Body of pancreas (tissue), 4 donors: ENCODE measurements around the gene IL4R. TPM values are rescaled to one million over a fixed set of nuclear protein-coding genes. Genes with fewer than 3 reads are reported as not detected.
A peak's percentile ranks its signal among the peaks of the same experiment; 100 is the strongest.

Experiments used
- ATAC-seq: fragments of 150-250 bp; one replicate; pipeline ENCODE4 v1.9.1; 2016
- DNase-seq, 4 donors: peaks; one replicate each; pipeline ENCODE4 v3.0.0-alpha.2; 2019
- H3K27ac ChIP-seq, 4 donors: fragments of 200-600 bp; sonication (generic); 1 replicate in 3 of 4; 2 replicates in 1 of 4; pipeline versions ENCODE4 v1.5.1 to v1.6.1; 2016 to 2019; ENCODE audit warnings: mild to moderate bottlenecking in 1 of 4, mixed read lengths in 1 of 4, moderate library complexity in 1 of 4
- H3K27me3 ChIP-seq, 2 donors: fragments of 200-600 bp; sonication (generic); one replicate each; pipeline ENCODE4 v1.6.0; 2016; ENCODE audit warnings: mild to moderate bottlenecking in 1 of 2
- H3K36me3 ChIP-seq, 2 donors: fragments of 200-600 bp; sonication (generic); replicated peaks in 1 of 2; 2 replicates each; pipeline ENCODE4 v1.5.1; 2016; ENCODE audit warnings: low read depth in 2 of 2; ENCODE audit not compliant: insufficient read depth in 1 of 2
- H3K4me1 ChIP-seq: fragments of 200-600 bp; sonication (generic); one replicate; pipeline ENCODE4 v1.6.0; 2016
- H3K4me3 ChIP-seq, 2 donors: fragments of 200-600 bp; sonication (generic); 1 replicate in 1 of 2; 2 replicates in 1 of 2; pipeline ENCODE4 v1.5.1; 2016 to 2019
- H3K9me3 ChIP-seq, 3 donors: fragments of 200-600 bp; sonication (generic); 1 replicate in 2 of 3; 2 replicates in 1 of 3; pipeline ENCODE4 v1.5.1; 2016
- POLR2A ChIP-seq, 3 donors: fragments of 450-650 bp; IDR thresholded peaks; one replicate each; pipeline ENCODE4 v1.6.1; 2016; ENCODE audit warnings: antibody characterized with exemption in 3 of 3, mild to moderate bottlenecking in 2 of 3
- WGBS, 2 donors: methylation state at CpG; one replicate each; pipeline ENCODE4 v1.1.5; 2017; 5-methylcytosine and 5-hydroxymethylcytosine counted together
- intact Hi-C: fragments of 100-400 bp; cut with DNase I; formaldehyde crosslinking; loops from one replicate; pipeline ENCODE4 v1.15.1; 2023
- total RNA-seq, 2 donors: library from RNA; depleted of rRNA; stranded (reverse); fragments of >200 nt; gene quantifications; one replicate each; pipeline ENCODE4 v1.1.0, GENCODE V29; 2016
- TF ChIP-seq, protein P1 (sequence below), 7 experiments: fragments of 450-650 bp in 4 of 7; fragments of 200-600 bp in 3 of 7; sonication (generic) in 3 of 7; IDR thresholded peaks; one replicate each; pipeline ENCODE4 v1.5.1; 2016 to 2019; ENCODE audit warnings: antibody characterized with exemption in 7 of 7

IL4R gene
- total RNA-seq, 2 donors from 2014 or later = 29.7 to 236 TPM

DNA sequence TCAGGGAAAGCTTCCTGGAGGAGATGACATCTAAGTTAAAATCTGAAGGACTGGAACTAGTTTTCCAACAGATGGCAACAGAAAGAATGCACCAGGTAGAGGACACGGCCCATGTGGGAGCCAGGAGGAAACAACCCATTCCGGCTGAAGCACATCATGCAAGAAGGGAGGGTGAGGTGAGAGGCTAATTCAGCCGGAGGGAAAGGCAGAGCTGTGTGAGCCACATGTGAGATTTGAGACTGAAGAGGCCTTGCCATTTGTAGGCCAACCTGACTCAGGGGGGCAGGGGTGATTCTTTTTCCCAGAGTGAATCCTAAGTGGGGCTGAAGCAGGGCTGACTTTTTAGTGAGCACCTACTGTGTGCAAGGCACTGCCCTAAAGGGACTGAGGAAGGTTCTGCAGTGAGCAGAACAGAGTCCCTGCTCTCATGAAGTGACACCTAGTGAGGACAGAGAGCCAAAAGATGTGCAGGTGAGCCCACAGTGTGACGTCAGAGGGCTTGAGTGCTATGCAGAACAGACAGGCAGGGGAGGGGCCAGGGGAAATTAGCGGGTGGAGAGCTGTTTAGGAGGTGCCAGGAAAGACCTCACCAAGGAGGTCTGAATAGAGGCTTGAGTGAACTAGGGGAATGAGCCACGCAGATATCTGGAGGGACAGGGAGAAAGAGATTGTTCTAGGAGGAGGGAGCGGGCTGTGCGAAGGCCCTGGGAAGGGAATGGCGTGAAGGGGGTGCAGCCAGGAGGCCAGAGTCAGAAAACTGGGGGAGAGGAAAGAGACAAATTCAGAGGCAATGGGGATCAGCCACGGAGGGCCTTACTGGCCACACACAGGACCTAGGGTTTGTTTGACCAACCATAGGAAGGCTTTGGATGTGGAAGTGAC, 68.4 kb downstream of the IL4R start:
- DNase-seq = no peak
- no peak overlapping the region for H3K4me3 ChIP-seq
- WGBS, 2 donors = 67 to 71% methylated on average over 10 of the region's 10 CpGs
- intact Hi-C loops = no loop called here
- no peak for ATAC-seq
- no peaks in the 10 kb centered on the region for H3K27me3 ChIP-seq
- TF ChIP-seq, protein P1, sequence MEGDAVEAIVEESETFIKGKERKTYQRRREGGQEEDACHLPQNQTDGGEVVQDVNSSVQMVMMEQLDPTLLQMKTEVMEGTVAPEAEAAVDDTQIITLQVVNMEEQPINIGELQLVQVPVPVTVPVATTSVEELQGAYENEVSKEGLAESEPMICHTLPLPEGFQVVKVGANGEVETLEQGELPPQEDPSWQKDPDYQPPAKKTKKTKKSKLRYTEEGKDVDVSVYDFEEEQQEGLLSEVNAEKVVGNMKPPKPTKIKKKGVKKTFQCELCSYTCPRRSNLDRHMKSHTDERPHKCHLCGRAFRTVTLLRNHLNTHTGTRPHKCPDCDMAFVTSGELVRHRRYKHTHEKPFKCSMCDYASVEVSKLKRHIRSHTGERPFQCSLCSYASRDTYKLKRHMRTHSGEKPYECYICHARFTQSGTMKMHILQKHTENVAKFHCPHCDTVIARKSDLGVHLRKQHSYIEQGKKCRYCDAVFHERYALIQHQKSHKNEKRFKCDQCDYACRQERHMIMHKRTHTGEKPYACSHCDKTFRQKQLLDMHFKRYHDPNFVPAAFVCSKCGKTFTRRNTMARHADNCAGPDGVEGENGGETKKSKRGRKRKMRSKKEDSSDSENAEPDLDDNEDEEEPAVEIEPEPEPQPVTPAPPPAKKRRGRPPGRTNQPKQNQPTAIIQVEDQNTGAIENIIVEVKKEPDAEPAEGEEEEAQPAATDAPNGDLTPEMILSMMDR (IDR thresholded peaks at IDR 0.05) = no peak
- no peak for TF ChIP-seq POLR2A (IDR thresholded peaks at IDR 0.05)
- no peaks in the 10 kb centered on the region for H3K36me3 ChIP-seq
- no peaks in the 10 kb centered on the region for H3K9me3 ChIP-seq
- H3K4me1 ChIP-seq = no peaks in the 10 kb centered on the region
- H3K27ac ChIP-seq = no peak overlapping the region

DNA sequence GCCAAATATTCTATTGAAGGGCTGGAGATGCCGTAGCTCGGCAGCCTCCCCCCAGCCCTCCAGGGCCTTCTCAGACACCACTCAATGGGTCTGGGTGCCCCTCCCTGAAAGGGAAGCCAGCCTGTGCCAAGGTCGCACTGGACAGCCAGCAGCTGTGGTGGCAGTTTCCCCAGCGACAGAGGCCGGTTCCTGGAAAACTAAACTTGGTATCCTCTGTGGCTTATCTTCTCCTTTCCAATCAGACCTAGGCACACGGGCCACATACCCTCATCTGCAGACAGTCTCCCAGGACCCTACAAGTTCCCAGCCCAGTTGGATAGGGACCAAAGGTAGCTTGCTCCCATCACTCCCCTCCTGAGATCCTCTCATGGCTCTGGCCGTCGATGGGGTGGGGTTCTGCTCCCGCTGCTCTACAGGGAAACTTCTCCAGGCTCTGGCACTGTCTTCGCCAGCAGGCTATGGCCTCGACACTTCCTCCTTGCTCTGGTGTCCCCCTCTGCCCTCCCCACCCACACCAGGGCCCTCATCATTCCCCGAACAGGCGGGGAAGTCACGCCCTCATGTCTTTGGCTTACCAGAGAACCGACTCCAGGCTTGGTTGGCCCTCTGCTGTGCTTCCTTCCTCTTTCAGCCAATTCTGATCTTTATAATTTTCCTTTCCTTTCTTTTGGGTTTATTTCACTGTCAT, 69.9 kb downstream of the IL4R start:
- no peak for ATAC-seq
- intact Hi-C loops = no loop called here

DNA sequence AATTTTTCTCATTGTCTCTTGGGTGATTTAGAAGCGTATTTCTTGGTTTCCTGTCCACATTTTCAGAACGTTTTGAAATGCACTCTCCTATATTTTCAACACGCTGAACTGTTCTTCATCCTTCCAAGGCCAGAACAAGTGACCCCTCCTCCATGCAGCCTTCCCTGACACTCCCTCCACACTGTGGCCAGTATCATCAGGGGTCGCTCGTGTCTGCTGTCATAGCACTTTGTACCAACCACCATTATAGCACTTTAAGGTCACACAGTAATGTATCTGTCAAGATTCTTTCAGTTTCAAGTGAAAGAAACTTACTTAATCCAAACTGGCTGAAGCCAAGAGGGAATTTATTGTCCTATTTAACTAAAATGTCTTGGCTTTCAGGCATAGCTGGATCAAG, 70.7 kb downstream of the IL4R start:
- TF ChIP-seq POLR2A (IDR thresholded peaks at IDR 0.05) = no peak
- TF ChIP-seq, protein P1 (IDR thresholded peaks at IDR 0.05) = no peak
- DNase-seq = no peak
- no peaks in the 10 kb centered on the region for H3K4me1 ChIP-seq
- ATAC-seq = no peak
- 59 to 70% methylated on average over 5 of the region's 5 CpGs for WGBS, 2 donors
- intact Hi-C loops = no loop called here
- no peaks in the 10 kb centered on the region for H3K27me3 ChIP-seq
- no peak overlapping the region for H3K4me3 ChIP-seq
- H3K27ac ChIP-seq = no peak overlapping the region
- H3K36me3 ChIP-seq = no peaks in the 10 kb centered on the region
- H3K9me3 ChIP-seq = no peaks in the 10 kb centered on the region

More for the DNA sequence above, 69.9 kb downstream of the IL4R start:
- Histone ChIP-seq H3K4me1 (no peaks in the 10 kb centered on the region), H3K4me3 (no peak overlapping the region), H3K36me3 (no peaks in the 10 kb centered on the region), H3K27ac (no peak overlapping the region), H3K9me3 (no peaks in the 10 kb centered on the region), H3K27me3 (no peaks in the 10 kb centered on the region)
- WGBS, 2 donors = 53 to 75% methylated on average over 10 to 15 of the region's 15 CpGs
- peak in 1 of 4 donors; percentile 54 for DNase-seq
- TF ChIP-seq, protein P1 (IDR thresholded peaks at IDR 0.05) = no peak
- peak in 1 of 3 donors; percentile 15 for TF ChIP-seq POLR2A (IDR thresholded peaks at IDR 0.05)

DNA sequence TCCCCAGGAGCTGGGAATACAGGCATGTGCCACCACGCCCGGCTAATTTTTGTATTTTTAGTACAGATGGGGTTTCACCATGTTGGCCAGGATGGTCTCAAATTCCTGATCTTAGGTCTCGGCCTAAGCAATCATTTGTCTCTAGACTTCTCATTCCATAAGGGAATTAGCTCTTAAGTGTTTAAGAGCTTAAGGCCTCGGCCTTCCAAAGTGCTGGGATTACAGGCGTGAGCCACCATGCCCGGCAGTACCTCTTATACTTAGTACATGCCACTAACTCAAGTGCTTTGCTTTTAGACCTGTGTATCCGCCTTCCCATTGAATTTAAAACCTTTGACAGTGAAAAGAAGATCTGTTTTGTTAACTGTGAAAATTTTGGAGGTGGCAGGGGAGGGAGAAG, 71.6 kb downstream of the IL4R start:
- Histone ChIP-seq H3K27ac (no peak overlapping the region), H3K27me3 (no peaks in the 10 kb centered on the region), H3K9me3 (no peaks in the 10 kb centered on the region), H3K36me3 (no peaks in the 10 kb centered on the region), H3K4me1 (no peaks in the 10 kb centered on the region), H3K4me3 (no peak overlapping the region)
- WGBS, 2 donors = 67 to 77% methylated on average over 7 of the region's 7 CpGs
- TF ChIP-seq, protein P1 (IDR thresholded peaks at IDR 0.05) = no peak
- TF ChIP-seq POLR2A (IDR thresholded peaks at IDR 0.05) = no peak
- intact Hi-C loops = no loop called here
- no peak for ATAC-seq
- no peak for DNase-seq
